ENCODE results near the gene PAK5. TPM values are rescaled to one million over a fixed set of nuclear protein-coding genes. Genes with fewer than 3 reads are reported as not detected.

The PAK5 gene
- total RNA-seq, 1 donor from 2014 or later: not detected

DNA sequence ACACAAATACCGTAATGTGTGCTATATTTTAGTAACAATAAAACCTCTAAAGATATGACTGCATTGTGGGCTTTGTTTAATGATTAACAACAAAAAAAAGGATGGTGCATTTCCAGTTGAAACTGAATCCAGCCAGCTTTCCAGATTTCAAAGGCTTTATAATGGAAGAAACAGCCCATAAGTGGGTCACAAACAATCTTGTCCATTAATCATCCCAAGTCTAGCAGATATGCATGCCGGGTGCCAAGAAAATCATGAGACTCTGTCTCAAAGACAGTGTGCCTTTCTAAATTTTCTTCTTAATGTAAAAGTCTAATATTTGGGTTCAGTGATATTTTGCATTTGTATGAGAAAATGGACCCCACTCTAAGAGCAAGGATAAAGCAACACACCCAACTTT is 345.1 kb downstream of the PAK5 start:
- intact Hi-C loops (cut with DNase I): no loop called here
- ATAC-seq (ENCODE audit: poor library complexity) (no peak), DNase-seq (no peak)

- no peak for ATAC-seq (ENCODE audit: poor library complexity)
- intact Hi-C loops (cut with DNase I): no loop called here
- DNase-seq: no peak
These were observed 346.8 kb downstream of the PAK5 start for GRCh38 chr20:9492067-9492466.

GRCh38 chr20:9491324-9491723 is 347.6 kb downstream of the PAK5 start:
- DNase-seq (no peak), ATAC-seq (ENCODE audit: poor library complexity) (no peak)
- intact Hi-C loops (cut with DNase I): no loop called here

DNA sequence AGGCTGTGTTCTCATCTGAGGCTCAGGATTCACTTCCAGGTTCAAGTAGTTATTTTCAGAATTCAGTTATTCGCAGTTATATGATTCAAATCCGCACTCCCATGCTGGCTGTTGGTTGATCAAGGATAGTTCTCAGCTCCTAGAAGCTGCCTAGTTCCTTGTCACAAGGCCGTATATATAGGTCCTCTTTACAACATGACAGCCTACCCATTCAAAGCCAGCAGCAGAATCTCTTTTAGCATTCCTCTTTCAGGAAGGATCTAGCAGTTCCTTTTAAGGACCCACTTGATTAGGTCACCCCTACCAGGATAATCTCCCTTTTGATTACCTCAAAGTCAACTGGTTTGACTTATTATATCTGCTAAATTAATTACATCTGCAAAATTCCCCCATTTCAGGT is 348.2 kb downstream of the PAK5 start:
- intact Hi-C loops (cut with DNase I): no loop called here
- DNase-seq (no peak), ATAC-seq (ENCODE audit: poor library complexity) (no peak)

GRCh38 chr20:9490161-9490560 is 348.7 kb downstream of the PAK5 start:
- ATAC-seq (ENCODE audit: poor library complexity): no peak
- intact Hi-C loops (cut with DNase I): no loop called here
- DNase-seq: no peak

- intact Hi-C loops (cut with DNase I): no loop called here
- no peak for DNase-seq
- ATAC-seq (ENCODE audit: poor library complexity): no peak
These were observed 350.8 kb downstream of the PAK5 start for GRCh38 chr20:9488063-9488462.

Other genes with a start within 250 kb of the PAK5 start
- gene ANKEF1, start 195.9 kb upstream of the PAK5 start, total RNA-seq: 0.73 TPM

Data from Right ventricle myocardium superior (tissue), 1 donor.